NCI-H446 treated with DMSO at 0.1 percent for 48 hours (cell line): ENCODE results near the gene UMODL1.
"Not testable (repeated sequence)": the region's sequence is repeated elsewhere in the genome, so short reads cannot be mapped to it uniquely, and the experiment has no call there.

ENCODE experiments used
- DNase-seq: peaks from one replicate; lab custom pipeline; 2025; lab: John Stamatoyannopoulos, UW

Gene UMODL1

GRCh38 chr21:42112857-42113256 lies 41.7 kb downstream of the UMODL1 start:
- peak; percentile 45 for DNase-seq

- no peak for DNase-seq
These were observed 42.9 kb downstream of the UMODL1 start for GRCh38 chr21:42113926-42114409.

- no peak for DNase-seq
These were observed 43.5 kb downstream of the UMODL1 start for GRCh38 chr21:42114646-42115045.

GRCh38 chr21:42115136-42115683 lies 44.1 kb downstream of the UMODL1 start:
- DNase-seq, result no peak

- DNase-seq, result not testable (repeated sequence)
These were observed 45.4 kb downstream of the UMODL1 start for GRCh38 chr21:42116551-42116950.

GRCh38 chr21:42117229-42117966 lies 46.3 kb downstream of the UMODL1 start:
- DNase-seq, result peak; percentile 43

- DNase-seq, result no peak
These were observed 47.1 kb downstream of the UMODL1 start for GRCh38 chr21:42117967-42118780.

- DNase-seq, result no peak
These were observed 47.8 kb downstream of the UMODL1 start for GRCh38 chr21:42118901-42119300.

- DNase-seq, result no peak
These were observed 49.2 kb downstream of the UMODL1 start for GRCh38 chr21:42120101-42120902.

GRCh38 chr21:42120903-42121535 lies 49.9 kb downstream of the UMODL1 start:
- no peak for DNase-seq

- no peak for DNase-seq
These were observed 50.7 kb downstream of the UMODL1 start for GRCh38 chr21:42121794-42122193.

- no peak for DNase-seq
These were observed 51.3 kb downstream of the UMODL1 start for GRCh38 chr21:42122398-42122797.

GRCh38 chr21:42122808-42123207 lies 51.7 kb downstream of the UMODL1 start:
- DNase-seq, result no peak

- no peak for DNase-seq
These were observed 52.2 kb downstream of the UMODL1 start for GRCh38 chr21:42123219-42123908.

- no peak for DNase-seq
These were observed 53.0 kb downstream of the UMODL1 start for GRCh38 chr21:42124081-42124480.

GRCh38 chr21:42124826-42125570 lies 53.9 kb downstream of the UMODL1 start:
- no peak for DNase-seq

GRCh38 chr21:42125571-42126544 lies 54.7 kb downstream of the UMODL1 start:
- DNase-seq, result no peak

- no peak for DNase-seq
These were observed 56.3 kb downstream of the UMODL1 start for GRCh38 chr21:42127164-42128150.
